H1 (cell line): ENCODE results near the gene ANXA4. TPM values are rescaled to one million over a fixed set of nuclear protein-coding genes. Genes with fewer than 3 reads are reported as not detected.

Experiments used
- BRCA1 ChIP-seq: IDR thresholded peaks from 2 replicates; pipeline ENCODE4 v1.6.1; 2012; ENCODE audit warnings: low read depth, low read length, improper control_type of control experiment
- CEBPB ChIP-seq: IDR thresholded peaks from 2 replicates; pipeline ENCODE4 v1.6.1; 2012; ENCODE audit warnings: low read depth, low read length
- CREB1 ChIP-seq: IDR thresholded peaks from 2 replicates; pipeline ENCODE4 v1.6.1; 2012; ENCODE audit warnings: inconsistent platforms
- EGR1 ChIP-seq: IDR thresholded peaks from 2 replicates; pipeline ENCODE4 v1.6.1; 2011; ENCODE audit warnings: low read depth, low read length, borderline replicate concordance
- KDM4A ChIP-seq: IDR thresholded peaks from one replicate; pipeline ENCODE4 v1.7.1; 2012; ENCODE audit warnings: low read depth, mild to moderate bottlenecking, moderate library complexity, low read length, inconsistent platforms; ENCODE audit not compliant: severe bottlenecking
- NRF1 ChIP-seq: IDR thresholded peaks from 2 replicates; pipeline ENCODE4 v1.6.1; 2011; ENCODE audit warnings: mild to moderate bottlenecking, low read depth, low read length, improper control_type of control experiment
- RXRA ChIP-seq: IDR thresholded peaks from 2 replicates; pipeline ENCODE4 v1.6.1; 2011; ENCODE audit warnings: low read depth, mild to moderate bottlenecking, low read length, moderate library complexity; ENCODE audit not compliant: insufficient read depth
- SRF ChIP-seq: IDR thresholded peaks from 2 replicates; pipeline ENCODE4 v1.6.1; 2011; ENCODE audit warnings: mild to moderate bottlenecking, low read depth, low read length, moderate library complexity
- TBP ChIP-seq: IDR thresholded peaks from 2 replicates; pipeline ENCODE4 v1.6.1; 2011; ENCODE audit warnings: low read depth, low read length, improper control_type of control experiment
- polyA plus RNA-seq, 7 experiments: library from polyadenylated mRNA; depleted of rRNA in 3 of 7; stranded (reverse) in 5 of 7; unstranded in 2 of 7; fragments of >200 nt in 5 of 7; fragments of 200-250 nt in 2 of 7; gene quantifications; 1 replicate in 5 of 7; 2 replicates in 1 of 7; 4 replicates in 1 of 7; pipeline versions ENCODE4 v1.2.1 to v1.2.3, GENCODE V29; 2011 to 2013; ENCODE audit warnings: missing spikeins in 2 of 7, mixed read lengths in 2 of 7
- total RNA-seq: library from RNA; stranded (reverse); fragmentation: NEBNext Ultra II Directional; extraction: Animal tissue kit (Norgen Biotek cat#: 25700); gene quantifications from 2 replicates; pipeline ENCODE4 v1.2.1, GENCODE V29; 2021
- TF ChIP-seq, protein P1 (sequence below): IDR thresholded peaks from 2 replicates; pipeline ENCODE4 v1.6.1; 2012; ENCODE audit warnings: inconsistent platforms
- TF ChIP-seq, protein P2 (sequence below): fragments of 300-600 bp; sonication (generic); IDR thresholded peaks from 2 replicates; pipeline ENCODE4 v1.7.1; 2012; ENCODE audit warnings: low read length, moderate library complexity, mild to moderate bottlenecking, inconsistent platforms; ENCODE audit not compliant: insufficient replicate concordance

Gene ANXA4
- total and polyA plus RNA-seq, 2 of the 8 experiments (the other 6 are each of a cell fraction or from before 2014, with no cell fraction given) = 9.4 to 17.6 TPM

DNA sequence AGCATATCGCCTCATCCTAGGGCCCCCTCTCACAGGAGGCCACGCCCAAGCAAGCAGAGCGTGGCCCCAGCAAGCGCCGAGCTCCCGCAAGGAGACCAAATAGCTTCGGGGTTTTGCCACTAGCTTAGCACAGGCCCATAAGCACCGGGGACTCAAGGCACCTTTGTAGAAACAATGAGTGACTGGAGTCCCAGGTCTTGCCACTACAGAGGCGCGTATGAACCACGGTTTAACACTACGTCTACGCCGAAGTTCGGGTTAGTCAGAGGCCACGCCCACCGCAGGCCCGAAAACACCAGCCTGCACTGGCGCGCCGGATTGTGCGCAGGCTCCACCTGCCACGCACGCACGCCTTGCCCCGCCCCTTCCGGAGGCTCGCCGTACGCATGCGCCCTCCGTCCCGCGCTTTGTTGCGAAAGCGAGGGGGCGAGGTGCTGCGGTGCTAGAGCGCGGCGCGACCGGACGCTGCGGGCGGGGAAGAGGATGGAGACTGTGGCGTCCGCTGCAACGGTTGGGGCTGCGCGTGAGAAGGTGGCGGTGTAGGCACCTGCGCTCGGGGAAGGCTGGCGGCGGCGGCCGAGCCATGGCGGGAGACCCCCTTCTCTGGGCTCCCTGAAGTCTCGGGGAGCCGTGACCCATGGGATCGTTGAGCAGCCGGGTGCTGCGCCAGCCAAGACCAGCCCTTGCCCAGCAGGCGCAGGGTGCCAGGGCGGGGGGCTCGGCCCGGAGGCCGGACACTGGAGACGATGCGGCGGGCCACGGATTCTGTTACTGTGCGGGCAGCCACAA, 87.5 kb downstream of the ANXA4 start, which contains the start of gene GMCL1 (continued):
- peak; percentile 60; the same call in 1 of the 2 replicates for TF ChIP-seq EGR1
- TF ChIP-seq RXRA = no peak
- TF ChIP-seq, protein P1, sequence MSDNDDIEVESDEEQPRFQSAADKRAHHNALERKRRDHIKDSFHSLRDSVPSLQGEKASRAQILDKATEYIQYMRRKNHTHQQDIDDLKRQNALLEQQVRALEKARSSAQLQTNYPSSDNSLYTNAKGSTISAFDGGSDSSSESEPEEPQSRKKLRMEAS = peak; percentile 98
- peak; percentile 75; the same call in 1 of the 2 replicates for TF ChIP-seq TBP
- peak; percentile 98 for TF ChIP-seq KDM4A
- TF ChIP-seq, protein P2, sequence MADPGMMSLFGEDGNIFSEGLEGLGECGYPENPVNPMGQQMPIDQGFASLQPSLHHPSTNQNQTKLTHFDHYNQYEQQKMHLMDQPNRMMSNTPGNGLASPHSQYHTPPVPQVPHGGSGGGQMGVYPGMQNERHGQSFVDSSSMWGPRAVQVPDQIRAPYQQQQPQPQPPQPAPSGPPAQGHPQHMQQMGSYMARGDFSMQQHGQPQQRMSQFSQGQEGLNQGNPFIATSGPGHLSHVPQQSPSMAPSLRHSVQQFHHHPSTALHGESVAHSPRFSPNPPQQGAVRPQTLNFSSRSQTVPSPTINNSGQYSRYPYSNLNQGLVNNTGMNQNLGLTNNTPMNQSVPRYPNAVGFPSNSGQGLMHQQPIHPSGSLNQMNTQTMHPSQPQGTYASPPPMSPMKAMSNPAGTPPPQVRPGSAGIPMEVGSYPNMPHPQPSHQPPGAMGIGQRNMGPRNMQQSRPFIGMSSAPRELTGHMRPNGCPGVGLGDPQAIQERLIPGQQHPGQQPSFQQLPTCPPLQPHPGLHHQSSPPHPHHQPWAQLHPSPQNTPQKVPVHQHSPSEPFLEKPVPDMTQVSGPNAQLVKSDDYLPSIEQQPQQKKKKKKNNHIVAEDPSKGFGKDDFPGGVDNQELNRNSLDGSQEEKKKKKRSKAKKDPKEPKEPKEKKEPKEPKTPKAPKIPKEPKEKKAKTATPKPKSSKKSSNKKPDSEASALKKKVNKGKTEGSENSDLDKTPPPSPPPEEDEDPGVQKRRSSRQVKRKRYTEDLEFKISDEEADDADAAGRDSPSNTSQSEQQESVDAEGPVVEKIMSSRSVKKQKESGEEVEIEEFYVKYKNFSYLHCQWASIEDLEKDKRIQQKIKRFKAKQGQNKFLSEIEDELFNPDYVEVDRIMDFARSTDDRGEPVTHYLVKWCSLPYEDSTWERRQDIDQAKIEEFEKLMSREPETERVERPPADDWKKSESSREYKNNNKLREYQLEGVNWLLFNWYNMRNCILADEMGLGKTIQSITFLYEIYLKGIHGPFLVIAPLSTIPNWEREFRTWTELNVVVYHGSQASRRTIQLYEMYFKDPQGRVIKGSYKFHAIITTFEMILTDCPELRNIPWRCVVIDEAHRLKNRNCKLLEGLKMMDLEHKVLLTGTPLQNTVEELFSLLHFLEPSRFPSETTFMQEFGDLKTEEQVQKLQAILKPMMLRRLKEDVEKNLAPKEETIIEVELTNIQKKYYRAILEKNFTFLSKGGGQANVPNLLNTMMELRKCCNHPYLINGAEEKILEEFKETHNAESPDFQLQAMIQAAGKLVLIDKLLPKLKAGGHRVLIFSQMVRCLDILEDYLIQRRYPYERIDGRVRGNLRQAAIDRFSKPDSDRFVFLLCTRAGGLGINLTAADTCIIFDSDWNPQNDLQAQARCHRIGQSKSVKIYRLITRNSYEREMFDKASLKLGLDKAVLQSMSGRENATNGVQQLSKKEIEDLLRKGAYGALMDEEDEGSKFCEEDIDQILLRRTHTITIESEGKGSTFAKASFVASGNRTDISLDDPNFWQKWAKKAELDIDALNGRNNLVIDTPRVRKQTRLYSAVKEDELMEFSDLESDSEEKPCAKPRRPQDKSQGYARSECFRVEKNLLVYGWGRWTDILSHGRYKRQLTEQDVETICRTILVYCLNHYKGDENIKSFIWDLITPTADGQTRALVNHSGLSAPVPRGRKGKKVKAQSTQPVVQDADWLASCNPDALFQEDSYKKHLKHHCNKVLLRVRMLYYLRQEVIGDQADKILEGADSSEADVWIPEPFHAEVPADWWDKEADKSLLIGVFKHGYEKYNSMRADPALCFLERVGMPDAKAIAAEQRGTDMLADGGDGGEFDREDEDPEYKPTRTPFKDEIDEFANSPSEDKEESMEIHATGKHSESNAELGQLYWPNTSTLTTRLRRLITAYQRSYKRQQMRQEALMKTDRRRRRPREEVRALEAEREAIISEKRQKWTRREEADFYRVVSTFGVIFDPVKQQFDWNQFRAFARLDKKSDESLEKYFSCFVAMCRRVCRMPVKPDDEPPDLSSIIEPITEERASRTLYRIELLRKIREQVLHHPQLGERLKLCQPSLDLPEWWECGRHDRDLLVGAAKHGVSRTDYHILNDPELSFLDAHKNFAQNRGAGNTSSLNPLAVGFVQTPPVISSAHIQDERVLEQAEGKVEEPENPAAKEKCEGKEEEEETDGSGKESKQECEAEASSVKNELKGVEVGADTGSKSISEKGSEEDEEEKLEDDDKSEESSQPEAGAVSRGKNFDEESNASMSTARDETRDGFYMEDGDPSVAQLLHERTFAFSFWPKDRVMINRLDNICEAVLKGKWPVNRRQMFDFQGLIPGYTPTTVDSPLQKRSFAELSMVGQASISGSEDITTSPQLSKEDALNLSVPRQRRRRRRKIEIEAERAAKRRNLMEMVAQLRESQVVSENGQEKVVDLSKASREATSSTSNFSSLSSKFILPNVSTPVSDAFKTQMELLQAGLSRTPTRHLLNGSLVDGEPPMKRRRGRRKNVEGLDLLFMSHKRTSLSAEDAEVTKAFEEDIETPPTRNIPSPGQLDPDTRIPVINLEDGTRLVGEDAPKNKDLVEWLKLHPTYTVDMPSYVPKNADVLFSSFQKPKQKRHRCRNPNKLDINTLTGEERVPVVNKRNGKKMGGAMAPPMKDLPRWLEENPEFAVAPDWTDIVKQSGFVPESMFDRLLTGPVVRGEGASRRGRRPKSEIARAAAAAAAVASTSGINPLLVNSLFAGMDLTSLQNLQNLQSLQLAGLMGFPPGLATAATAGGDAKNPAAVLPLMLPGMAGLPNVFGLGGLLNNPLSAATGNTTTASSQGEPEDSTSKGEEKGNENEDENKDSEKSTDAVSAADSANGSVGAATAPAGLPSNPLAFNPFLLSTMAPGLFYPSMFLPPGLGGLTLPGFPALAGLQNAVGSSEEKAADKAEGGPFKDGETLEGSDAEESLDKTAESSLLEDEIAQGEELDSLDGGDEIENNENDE = no peak
- TF ChIP-seq SRF = 0 out of 2 replicates have a peak, but pooled peaks have one; percentile 19
- TF ChIP-seq BRCA1 = no peak
- TF ChIP-seq CREB1 = peak; percentile 97
- TF ChIP-seq CEBPB = peak; percentile 99
- peak; percentile 94 for TF ChIP-seq NRF1
